ACHN (cell line): ENCODE measurements around the gene HOXB1.
A peak's percentile ranks its signal among the peaks of the same experiment; 100 is the strongest.

Source experiments
- DNase-seq: peaks from one replicate; pipeline ENCODE4 v3.0.0-alpha.2; 2015
- in situ Hi-C: cut with HindIII; loops from 2 replicates; pipeline ENCODE4 v1.10.0; 2017; ENCODE audit warnings: low sequenced_read_pairs, low pct_ligation_motif_present, low pct_unique_long_range_greater_than_20kb

The HOXB1 gene

DNA sequence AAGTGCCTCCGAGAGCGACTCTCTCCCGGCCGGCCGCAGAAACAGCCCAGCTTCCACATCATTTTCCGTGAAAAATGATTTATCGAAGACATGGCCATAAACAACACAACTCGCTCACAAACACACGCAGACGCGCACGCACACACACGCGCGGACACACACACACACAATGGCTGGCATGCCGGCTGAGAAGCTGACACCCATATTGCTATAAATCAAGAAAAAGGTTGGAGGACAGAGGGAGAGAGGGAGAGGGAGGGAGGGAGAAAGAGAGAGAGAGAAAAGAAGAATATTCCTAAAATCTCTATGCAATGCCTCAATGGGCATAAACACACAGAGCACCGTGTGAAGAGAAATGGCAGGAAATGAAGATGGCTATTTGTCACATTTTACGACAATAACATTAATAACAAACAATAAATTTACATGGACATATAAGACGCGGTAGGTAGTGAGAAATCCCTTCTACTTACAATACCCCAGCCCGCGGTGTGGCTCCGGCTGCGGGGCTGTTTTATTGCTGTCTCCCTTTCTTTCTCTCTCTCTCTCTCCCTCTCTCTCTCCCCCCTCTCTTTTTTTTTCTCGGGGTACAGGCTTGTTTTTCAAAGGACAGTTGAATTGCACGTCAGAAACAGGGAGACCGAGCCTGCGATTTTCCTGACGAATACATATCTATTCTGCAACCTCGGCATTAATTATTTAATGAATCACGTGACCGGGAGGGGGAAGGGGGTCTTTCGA, 37.9 kb upstream of the HOXB1 start:
- no peak for DNase-seq
- in situ Hi-C loops, result no loop called here

DNA sequence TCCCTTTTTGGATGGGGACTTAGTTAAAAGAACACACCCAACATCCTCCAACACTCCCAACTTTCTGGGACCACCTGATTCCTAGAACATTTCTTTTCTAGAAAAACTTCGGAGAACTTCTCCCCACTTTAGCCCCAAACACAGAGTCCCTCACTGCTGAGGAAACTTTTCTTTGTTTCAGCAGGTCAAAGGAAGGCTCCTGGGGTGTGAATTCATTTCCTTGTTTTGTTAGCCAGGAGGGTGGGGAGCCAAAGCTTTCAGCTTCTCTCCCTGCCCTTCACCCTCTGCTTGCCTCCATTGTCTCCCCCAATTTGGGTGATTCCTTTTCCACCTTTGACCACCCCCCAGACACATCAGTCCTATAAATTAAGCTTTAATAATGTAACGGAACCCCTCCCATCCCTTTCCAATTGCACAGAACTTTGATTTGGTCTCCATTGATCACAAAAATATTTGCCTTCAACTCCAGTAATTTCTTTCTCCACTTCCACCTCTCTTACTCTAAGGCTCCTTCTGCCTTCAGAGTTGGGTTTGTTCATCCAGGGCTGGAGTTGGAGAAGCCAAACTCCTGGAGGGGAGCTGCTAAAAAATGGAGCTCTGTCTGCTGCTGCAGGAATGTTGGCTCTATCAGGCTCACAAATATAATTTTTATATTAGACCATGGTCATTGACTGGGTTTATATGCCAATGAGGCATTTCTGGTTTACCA, 37.0 kb upstream of the HOXB1 start:
- in situ Hi-C loops, result no loop called here
- DNase-seq, result no peak

DNA sequence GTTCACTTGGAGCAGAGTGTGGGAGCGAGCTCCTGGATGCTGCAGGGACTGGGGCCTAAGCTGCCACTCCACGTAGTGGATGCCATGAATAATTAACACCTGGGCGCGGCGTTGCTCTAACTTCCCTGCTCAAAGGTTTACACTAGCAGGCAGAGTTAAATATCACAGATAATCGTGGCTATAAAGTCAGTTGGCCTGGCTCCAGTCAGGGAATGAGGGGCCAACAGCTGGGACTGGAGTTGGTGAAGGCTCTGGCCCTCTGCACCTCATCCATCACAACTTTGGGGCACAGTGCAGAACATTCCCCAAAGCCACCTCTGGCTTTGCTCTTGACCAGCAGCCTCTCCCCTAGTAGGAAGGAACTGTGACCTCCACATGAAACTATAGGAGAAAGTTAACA, 36.4 kb upstream of the HOXB1 start:
- DNase-seq, result no peak
- in situ Hi-C loops, result no loop called here

DNA sequence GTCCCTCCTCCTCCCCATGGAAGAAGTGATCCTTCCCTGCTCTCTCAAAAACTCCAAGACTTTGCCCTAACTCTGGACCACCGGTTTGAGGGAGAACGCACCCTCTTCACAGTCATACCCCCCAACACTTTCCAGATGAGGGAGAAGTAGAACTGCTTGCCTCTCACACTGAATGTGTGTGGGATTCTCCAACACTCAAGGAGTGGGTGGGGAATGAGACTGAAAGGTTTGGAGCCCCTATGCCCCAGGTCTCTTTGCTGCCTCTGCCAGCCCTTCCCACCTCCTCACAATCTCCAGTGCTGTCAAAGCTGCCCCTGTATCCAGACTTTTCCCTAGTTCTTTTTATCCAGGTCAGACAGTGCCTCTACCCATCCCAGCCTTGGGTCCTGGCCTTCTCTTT, 35.9 kb upstream of the HOXB1 start:
- no peak for DNase-seq
- in situ Hi-C loops, result no loop called here

DNA sequence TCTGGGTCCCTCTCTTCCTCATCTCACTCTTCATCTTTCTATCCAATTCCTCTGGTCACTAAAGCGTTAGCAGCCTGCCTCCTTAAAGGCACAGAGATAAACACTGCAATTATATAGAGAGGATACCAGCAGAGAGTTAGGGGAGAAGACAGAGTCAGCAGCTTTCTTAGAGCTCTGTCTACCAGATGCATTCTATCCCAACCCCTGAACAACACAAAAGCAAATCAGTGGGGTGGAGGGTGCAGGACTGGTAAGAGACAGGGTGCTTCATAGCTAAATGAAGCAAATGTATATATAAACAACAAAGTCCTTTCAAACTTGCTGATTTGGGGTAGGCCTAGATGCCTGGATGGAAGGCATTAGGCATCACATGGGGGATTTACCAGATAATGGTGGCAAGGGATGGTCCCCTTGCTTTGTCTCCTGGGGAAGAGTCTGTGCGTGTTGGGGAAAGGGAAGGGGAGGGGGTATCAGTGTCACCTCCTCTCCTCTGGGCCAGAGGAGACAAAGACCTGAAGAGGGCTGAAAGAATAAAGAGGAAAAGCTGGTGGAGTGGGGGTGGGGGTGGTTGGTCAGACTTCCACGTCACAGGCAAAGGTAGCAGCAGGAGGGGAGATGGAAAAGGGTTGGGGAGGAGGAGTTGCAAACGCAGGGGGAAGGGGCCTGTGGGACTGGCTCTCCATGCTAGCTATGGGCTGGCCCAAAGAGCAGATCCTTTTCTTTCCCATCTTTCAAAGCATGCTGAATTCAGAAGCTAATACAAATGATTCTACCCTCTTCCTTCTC, 35.3 kb upstream of the HOXB1 start:
- in situ Hi-C loops, result no loop called here
- DNase-seq, result no peak

DNA sequence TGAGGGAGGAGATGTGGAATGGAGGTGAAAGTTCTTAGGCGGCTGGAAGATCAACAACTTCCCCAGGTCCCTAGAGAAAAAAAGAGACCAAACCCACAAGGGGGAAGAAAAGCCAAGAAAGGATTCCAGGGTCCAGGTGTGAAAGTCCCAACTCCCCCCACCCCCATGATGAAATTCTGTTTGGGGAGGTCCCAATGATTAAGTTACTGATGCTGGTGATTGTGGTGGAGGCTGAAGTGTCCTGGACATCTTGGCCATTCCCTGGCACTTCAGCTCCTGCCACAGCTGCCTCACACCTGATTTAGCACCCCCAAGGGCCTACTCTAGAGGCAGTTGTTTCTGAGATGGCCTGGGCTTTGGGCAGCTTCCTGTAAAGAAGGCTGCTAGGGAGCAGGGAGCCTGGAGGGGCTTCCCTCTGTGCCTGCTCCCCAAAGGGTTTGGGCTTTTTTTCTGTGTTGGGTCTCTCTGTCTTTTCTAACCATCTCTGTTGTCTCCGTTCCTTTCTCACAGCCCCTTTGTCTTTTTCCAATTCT, 34.3 kb upstream of the HOXB1 start:
- in situ Hi-C loops, result no loop called here

DNA sequence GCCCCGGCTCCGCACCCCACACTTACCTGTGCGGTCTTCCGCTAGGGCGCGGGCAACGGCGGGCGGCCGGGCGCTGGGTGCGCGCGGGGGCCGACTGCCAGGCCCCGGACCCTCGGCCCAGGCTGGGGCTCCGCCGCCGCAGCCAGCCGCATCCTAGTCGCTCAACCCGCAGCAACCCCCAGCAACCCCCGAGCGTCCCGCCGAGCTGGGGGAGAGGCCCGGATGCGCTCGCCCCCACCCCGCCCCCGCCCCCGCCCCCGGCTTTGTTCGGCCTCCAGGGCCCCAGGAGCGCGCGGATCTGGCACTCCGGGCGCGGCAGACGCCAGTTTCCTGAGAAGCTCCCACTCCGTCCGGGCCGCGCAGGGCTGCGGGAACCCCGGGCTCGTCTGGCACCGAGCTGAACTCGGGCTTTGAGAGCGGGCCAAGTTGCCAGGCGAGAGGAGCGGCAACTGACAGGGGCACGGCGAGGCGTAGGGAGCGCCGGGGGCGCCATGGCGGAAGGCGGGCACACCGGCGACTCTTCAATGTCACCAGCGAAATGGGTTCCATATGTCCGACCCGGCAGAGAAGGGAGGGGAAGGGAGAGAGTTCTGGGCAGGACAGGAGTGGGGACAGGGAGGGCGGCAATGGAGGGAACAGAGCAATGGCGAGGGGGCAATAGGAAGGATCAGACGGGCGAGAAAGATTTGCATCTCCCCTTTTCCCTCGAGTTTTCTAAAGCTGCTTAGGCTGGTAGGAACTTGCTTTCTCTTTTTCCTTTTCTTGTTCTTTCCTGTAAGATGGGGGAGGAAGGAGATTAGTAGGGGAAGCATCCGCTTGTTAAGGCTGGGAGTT, 33.6 kb upstream of the HOXB1 start:
- in situ Hi-C loops, result no loop called here
- no peak for DNase-seq

More for the DNA sequence above, 34.3 kb upstream of the HOXB1 start:
- DNase-seq, result no peak

DNA sequence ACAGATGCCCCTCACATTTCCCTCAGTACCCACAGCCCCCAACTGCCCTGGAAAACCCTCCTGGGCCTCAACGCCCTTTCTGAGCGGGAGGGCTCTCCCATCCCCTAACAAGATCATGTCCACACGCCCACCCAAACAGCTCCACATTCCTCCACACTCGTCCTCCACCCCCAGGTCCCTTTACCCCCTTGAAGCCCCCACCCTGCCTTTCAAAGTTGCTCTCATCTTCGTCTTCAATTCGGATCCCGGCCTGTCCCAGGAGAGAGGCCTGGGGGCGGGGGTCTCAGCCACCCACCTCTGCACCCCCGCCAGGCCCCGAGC, 33.0 kb upstream of the HOXB1 start:
- in situ Hi-C loops, result no loop called here
- no peak for DNase-seq

DNA sequence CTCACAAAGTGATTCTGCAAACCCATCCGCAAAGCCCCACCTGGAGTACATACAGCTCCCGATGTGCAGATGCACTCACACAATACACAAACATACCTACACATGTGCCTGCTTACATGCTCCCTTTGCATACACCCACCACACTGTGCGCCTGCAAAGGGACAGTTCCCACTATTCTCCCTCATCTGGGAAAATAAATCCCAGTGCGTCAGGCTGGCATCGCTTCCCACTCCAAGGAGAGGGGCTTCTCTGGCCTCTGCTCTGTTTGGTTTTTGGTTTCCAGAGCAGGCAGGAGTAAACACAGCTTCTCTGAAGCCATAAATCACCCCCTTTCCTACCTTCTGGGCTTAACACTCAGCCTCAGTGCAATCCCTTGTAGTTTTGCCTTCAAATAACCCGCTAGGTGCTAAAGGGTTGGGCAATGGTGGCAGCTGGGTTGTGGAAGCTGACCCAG, 32.6 kb upstream of the HOXB1 start:
- in situ Hi-C loops, result no loop called here
- DNase-seq, result no peak

DNA sequence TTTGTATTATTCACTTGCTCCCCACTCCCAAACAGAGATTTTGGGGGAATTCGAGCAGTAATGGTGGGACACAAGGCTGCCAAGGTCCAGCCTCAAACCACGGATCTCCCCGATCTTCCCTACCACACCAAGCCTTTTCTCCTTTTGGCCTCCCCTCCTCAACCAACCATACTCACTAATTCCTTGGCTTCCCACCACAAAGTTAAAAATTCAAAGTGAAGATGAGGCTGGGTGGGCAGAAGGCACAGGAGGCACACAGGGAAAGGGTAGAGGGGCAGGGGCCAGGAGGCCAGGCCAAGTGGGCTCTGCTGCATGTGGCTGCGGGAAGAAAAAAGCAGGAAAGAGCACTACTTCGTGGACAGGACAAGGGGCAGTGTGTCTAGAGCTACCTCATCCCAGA, 32.1 kb upstream of the HOXB1 start:
- in situ Hi-C loops, result no loop called here
- DNase-seq, result no peak

DNA sequence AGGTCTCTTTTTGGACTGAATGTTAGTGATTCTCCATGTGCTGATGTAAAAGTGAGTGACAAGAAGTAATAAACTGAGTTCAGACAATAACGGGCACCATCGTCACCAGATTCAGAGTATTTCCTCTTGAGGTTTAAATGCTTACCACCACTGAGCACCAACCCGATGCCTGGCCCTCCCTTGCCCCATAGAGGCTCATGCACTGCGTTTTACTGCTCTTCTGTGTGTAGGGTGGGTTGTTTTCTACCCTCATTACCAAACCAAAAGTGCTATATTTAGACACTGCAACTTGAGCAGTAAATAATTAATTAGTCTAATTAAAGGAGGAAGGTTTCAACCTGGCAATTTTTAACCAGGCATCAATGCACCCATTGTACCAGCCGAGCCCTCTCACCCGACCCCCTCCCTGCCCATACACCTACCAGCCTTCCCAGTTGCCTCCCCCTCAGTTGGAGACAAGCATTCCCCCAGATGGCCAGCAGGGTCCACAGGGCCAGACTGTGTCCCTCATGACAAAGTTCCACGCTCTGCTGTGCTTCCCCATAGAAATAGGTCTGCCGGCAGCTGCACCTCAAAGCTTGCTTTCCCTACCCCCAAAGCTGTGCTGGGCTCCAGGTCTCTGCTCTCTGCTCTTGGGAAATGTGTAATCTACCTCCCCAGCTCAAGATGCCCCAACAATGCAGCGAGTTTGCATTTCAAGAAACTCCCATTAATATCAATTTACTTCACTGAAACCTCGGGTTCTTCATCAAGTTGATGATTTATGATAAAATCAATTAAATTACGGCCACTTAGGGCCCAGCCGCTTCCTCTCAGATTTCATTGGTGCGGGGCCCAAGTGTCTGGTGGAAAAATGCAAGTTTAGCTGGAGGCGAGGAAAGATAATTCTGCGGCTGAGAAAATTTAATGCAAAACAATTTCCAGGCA, 31.3 kb upstream of the HOXB1 start:
- in situ Hi-C loops, result no loop called here
- DNase-seq, result peak; percentile 30

DNA sequence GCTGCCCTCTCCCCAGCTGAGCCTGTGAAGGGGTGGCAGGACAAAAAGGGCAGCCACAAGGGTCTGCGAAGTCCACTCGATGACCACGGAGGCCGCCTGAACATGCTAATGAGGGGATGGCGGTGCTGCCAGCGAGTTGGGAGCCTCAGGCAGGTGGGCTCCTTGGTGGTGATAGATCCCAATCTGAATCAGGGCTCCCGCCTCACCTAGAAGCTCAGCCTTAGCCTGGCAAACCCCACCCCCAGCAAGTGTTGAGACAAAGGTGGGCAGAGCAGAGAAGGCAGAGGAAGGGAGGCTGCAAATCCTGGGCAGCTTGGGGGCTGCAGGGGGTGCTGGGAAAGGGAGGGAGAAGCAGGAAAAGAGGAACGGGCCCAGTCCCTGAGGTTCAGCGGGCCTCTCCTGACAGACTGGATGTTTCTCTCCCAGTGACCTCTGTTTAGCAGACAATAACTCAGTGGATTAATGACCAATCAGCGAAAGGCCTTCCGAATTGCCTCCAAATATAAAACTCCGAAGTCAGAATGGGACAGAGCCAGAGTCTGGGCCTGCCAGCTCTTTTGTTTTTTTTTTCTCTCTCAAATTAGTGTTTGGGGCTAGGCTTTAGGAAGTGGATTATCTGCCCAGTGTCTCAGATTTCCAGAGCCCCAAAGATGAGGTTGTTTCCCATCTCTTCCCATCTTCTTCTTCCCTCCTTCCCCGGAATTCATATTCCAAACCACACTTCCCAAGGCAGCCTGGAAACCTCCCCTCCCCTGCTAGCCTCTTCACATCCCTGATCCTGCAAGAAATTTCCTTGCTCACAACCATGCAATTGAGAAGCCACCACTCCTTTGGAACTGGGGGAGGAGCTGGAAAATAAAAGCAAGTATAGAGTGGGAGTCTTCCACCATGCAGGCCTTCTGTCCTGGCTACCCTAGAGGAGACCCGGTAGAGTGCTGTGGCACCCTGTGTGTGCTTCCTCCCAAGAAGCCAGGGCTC, 29.3 kb upstream of the HOXB1 start:
- no peak for DNase-seq
- in situ Hi-C loops, result no loop called here

DNA sequence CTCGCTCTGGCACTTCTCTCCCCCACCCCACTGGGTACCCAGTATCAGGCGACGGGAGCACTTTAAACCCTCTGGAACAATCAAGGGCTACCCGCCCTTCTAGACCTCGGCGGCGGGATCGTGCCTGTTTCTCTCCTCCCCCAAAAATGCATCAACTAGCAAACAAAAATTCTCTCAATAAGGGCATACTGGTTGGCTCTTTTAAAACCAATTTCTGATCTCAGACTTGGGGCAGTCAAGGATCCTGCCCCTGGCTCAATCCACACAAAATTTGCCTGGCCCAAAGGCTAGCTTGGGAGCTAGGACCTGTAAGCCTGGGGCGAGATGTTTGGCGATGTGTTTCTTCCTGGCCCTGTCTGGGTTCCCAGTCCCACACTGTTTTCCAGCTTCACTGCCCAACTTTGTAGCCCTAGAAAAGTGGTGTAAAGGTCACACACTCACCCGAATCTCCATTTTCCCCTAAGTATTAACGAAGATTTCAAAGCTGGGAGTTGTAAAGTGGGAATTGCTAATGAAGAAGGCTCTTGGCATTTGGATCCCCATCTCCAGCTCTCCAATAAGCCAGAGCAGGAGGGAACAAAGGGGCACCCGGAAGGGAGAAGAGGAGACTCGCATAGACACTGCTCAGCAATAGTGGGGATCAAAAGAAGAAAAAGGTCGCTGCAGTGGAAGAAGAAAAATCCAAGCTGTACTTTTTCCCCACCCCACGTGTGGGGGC, 28.5 kb upstream of the HOXB1 start:
- DNase-seq, result no peak
- in situ Hi-C loops, result no loop called here

DNA sequence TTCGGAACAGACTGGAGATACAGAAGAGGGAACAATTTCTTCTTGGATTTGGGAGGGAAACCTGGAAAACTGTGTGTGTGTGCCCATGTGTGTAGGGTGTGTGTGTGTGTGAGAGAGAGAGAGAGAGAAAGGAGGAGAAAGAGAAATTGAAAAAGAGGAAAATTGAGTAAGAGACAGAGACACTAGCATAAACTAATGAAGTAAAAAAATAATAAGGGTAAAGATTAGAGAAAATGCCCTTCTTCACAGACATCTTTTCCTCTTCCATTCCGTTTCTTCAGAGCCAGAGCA, 28.0 kb upstream of the HOXB1 start:
- in situ Hi-C loops, result no loop called here
- DNase-seq, result no peak

DNA sequence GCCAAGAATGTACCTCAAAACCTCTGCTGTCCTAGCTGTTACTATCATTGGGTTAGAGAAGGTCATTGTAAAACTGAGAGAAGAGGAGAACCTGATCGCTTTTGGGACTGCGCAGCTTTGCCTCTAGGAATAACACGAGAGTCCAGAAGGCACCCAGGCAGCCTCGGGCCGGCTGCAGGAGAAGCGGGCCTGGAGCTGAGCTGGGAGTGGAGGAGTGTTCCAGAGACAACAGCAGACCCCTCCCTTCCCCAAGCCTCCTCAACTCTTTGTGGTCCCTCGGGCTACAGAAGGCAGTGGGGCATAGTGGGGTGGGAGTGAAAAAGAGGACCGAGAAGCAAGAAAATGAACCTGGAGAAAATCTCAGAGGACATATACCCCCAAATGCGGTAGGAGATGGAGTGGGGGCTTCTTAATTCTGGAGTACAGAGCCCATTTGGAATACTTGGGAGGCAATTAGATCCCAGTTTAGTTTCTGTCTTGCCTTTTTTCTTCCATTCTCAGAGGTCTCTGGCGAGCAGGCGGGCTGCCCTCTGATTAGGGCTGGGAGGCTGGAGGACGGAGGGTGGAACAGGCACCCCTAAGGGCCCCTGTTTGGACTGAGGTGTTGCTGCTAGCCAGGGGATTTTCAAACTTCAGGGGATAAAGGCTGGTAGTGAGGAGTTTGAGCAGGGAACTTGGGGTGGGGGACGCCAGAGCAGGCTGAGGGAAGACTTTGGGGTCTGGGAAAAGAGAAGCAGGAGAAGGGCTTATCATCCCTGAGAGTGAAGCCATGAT, 27.4 kb upstream of the HOXB1 start:
- in situ Hi-C loops, result no loop called here

More for the DNA sequence above, 27.4 kb upstream of the HOXB1 start:
- no peak for DNase-seq
